Measurements from ENCODE around the gene EID2B.

Gene EID2B

DNA sequence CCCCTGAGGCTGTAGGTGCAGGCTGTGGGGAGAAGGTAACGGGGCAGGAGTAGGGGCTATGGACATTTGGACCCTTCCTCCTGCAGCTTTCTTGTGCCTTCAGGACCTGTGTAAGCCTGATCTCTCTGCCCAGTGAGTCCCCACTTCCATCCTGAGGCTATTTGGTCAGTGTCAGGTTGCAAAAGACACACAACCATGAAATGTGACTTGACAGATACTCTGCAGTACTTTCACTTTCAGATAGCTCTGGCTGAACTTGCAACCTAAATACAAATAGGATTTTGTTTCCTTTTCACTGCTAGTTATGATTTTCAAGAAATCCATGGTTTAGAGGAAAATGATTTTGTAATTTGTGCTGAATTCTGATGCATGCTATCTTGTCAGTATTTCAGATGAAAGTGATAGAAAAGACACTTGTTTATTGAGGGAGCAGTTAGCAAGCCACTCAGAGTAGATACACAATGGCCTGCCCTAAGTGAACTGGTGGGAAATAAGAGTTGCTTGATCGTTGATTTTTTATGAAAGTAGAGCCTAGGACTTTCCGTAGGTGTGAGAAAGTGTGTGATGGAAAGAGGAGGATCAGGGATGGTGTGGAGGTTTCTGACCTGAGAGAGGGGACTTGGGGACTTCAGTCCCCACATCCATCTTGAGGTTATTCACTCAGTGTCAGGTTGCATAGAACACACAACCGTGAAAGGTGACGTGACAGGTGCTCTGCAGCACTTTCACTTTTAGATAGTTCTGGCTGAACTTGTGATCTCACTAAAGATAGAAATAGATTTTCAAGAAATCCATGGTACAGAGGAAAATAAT lies 25.4 kb upstream of the EID2B start:
- POLR2A ChIA-PET, result no interaction called here
- TF ChIP-seq ZNF280C (tag by site-specific recombination; IDR thresholded peaks at IDR 0.05) (no peak), MZF1 (tag by site-specific recombination; IDR thresholded peaks at IDR 0.05; ENCODE audit: borderline replicate concordance) (peak; percentile 35), ZNF561 (tag by site-specific recombination; IDR thresholded peaks at IDR 0.05; ENCODE audit: borderline replicate concordance) (no peak), ZNF530 (tag by site-specific recombination; IDR thresholded peaks at IDR 0.05; ENCODE audit: low read depth) (no peak), ZNF701 (tag by site-specific recombination; IDR thresholded peaks at IDR 0.05) (no peak), ZNF335 (tag by site-specific recombination; conservative IDR thresholded peaks at IDR 0.05) (no peak; the same call in 1 of the 2 replicates), ZNF624 (tag by site-specific recombination; IDR thresholded peaks at IDR 0.05) (peak; percentile 32; the same call in 1 of the 2 replicates), REPIN1 (tag by site-specific recombination; IDR thresholded peaks at IDR 0.05; ENCODE audit: low read depth) (no peak), SALL2 (tag by site-specific recombination; IDR thresholded peaks at IDR 0.05; ENCODE audit: borderline replicate concordance) (no peak), ZBTB17 (tag by site-specific recombination; IDR thresholded peaks at IDR 0.05) (peak; percentile 55), ZNF398 (tag by site-specific recombination; IDR thresholded peaks at IDR 0.05) (no peak), SCRT2 (tag by site-specific recombination; IDR thresholded peaks at IDR 0.05) (no peak), REST (tag by site-specific recombination; IDR thresholded peaks at IDR 0.05) (no peak), ZNF157 (tag by site-specific recombination; IDR thresholded peaks at IDR 0.05) (no peak), KLF9 (tag by site-specific recombination; IDR thresholded peaks at IDR 0.05; ENCODE audit: low read depth) (no peak), ZNF645 (tag by site-specific recombination; IDR thresholded peaks at IDR 0.05) (no peak), ZNF677 (tag by site-specific recombination; IDR thresholded peaks at IDR 0.05) (no peak), ZNF626 (tag by site-specific recombination; IDR thresholded peaks at IDR 0.05) (no peak)
- TF ChIP-seq, protein P1, sequence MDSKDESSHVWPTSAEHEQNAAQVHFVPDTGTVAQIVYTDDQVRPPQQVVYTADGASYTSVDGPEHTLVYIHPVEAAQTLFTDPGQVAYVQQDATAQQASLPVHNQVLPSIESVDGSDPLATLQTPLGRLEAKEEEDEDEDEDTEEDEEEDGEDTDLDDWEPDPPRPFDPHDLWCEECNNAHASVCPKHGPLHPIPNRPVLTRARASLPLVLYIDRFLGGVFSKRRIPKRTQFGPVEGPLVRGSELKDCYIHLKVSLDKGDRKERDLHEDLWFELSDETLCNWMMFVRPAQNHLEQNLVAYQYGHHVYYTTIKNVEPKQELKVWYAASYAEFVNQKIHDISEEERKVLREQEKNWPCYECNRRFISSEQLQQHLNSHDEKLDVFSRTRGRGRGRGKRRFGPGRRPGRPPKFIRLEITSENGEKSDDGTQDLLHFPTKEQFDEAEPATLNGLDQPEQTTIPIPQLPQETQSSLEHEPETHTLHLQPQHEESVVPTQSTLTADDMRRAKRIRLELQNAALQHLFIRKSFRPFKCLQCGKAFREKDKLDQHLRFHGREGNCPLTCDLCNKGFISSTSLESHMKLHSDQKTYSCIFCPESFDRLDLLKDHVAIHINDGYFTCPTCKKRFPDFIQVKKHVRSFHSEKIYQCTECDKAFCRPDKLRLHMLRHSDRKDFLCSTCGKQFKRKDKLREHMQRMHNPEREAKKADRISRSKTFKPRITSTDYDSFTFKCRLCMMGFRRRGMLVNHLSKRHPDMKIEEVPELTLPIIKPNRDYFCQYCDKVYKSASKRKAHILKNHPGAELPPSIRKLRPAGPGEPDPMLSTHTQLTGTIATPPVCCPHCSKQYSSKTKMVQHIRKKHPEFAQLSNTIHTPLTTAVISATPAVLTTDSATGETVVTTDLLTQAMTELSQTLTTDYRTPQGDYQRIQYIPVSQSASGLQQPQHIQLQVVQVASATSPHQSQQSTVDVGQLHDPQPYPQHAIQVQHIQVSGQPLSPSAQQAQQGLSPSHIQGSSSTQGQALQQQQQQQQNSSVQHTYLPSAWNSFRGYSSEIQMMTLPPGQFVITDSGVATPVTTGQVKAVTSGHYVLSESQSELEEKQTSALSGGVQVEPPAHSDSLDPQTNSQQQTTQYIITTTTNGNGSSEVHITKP (tag by site-specific recombination; IDR thresholded peaks at IDR 0.05), result peak; percentile 12; the same call in 1 of the 2 replicates
- TF ChIP-seq, protein P2, sequence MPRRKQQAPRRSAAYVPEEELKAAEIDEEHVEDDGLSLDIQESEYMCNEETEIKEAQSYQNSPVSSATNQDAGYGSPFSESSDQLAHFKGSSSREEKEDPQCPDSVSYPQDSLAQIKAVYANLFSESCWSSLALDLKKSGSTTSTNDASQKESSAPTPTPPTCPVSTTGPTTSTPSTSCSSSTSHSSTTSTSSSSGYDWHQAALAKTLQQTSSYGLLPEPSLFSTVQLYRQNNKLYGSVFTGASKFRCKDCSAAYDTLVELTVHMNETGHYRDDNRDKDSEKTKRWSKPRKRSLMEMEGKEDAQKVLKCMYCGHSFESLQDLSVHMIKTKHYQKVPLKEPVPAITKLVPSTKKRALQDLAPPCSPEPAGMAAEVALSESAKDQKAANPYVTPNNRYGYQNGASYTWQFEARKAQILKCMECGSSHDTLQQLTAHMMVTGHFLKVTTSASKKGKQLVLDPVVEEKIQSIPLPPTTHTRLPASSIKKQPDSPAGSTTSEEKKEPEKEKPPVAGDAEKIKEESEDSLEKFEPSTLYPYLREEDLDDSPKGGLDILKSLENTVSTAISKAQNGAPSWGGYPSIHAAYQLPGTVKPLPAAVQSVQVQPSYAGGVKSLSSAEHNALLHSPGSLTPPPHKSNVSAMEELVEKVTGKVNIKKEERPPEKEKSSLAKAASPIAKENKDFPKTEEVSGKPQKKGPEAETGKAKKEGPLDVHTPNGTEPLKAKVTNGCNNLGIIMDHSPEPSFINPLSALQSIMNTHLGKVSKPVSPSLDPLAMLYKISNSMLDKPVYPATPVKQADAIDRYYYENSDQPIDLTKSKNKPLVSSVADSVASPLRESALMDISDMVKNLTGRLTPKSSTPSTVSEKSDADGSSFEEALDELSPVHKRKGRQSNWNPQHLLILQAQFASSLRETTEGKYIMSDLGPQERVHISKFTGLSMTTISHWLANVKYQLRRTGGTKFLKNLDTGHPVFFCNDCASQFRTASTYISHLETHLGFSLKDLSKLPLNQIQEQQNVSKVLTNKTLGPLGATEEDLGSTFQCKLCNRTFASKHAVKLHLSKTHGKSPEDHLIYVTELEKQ (tag by site-specific recombination; IDR thresholded peaks at IDR 0.05; ENCODE audit: borderline replicate concordance), result peak; percentile 91

More for the DNA sequence above, 25.4 kb upstream of the EID2B start:
- H3K9me3 ChIP-seq (ENCODE audit: control insufficient read depth, insufficient read depth, low read depth, low read length), result peaks cover 2% of the 10 kb centered on the region; the same call in 1 of the 2 replicates
- H3K36me3 ChIP-seq (ENCODE audit: control insufficient read depth in 2 of 2, insufficient read depth in 1 of 2, low read length in 2 of 2), result no peaks in the 10 kb centered on the region
- peaks cover 31% of the 10 kb centered on the region for H3K4me1 ChIP-seq (ENCODE audit: control insufficient read depth, insufficient read depth, low read length)
- no peak overlapping the region for H3K4me3 ChIP-seq (ENCODE audit: low read depth, low read length)
- CTCF ChIA-PET, result interaction anchor here (0.5 to 1.2 kb wide), 5 partner anchors 10 to 1108 kb away, joined by 3 read pairs; no protein-coding TSS in a partner anchor
- no peak overlapping the region for H3K27ac ChIP-seq (ENCODE audit: extremely low read depth, low read depth, low read length)
